ENCODE data around the gene TMPRSS4.

TMPRSS4 gene, protein sequence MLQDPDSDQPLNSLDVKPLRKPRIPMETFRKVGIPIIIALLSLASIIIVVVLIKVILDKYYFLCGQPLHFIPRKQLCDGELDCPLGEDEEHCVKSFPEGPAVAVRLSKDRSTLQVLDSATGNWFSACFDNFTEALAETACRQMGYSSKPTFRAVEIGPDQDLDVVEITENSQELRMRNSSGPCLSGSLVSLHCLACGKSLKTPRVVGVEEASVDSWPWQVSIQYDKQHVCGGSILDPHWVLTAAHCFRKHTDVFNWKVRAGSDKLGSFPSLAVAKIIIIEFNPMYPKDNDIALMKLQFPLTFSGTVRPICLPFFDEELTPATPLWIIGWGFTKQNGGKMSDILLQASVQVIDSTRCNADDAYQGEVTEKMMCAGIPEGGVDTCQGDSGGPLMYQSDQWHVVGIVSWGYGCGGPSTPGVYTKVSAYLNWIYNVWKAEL

DNA sequence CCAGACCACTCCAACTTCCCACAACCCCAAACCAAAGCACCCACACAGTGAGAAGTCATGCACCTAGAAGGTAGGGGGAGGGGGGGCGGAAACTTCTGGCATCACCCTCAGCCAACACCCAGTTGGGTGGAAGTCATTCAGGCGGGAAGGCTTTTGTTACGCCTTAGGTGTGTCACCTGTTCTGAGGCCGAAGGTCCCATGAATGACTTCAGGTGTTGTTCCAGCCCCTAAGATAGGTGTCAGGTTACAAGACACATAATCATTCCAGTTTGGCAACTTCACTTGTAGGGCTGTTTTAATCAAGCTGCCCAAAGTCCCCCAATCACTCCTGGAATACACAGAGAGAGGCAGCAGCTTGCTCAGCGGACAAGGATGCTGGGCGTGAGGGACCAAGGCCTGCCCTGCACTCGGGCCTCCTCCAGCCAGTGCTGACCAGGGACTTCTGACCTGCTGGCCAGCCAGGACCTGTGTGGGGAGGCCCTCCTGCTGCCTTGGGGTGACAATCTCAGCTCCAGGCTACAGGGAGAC is at the start of gene TMPRSS4:
TSS of gene TMPRSS4 (plus strand) at position 325 of the 528 bp plus-strand sequence. CDS start 225 bp downstream, outside the sequence.
- no peak for DNase-seq

DNA sequence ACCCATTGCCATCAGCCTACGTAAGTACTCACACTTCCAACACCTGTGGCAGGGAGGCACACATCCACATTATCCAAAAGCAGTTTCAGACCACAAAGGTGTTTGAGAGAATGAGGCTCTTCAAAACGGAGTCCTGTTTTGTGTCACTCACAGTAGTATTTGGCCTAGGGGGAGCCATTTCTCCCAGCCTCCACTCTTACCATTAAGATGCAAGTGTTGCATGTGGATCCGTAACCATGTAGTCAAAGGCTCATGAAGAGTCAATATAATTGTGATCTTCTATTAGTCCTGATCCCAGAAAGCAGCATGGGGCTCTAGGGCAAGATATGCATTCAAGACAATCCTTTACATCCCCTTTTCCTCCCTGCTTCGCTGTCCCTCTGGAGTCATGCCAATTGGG is 49.2 kb upstream of the TMPRSS4 start:
- no peak for DNase-seq

DNA sequence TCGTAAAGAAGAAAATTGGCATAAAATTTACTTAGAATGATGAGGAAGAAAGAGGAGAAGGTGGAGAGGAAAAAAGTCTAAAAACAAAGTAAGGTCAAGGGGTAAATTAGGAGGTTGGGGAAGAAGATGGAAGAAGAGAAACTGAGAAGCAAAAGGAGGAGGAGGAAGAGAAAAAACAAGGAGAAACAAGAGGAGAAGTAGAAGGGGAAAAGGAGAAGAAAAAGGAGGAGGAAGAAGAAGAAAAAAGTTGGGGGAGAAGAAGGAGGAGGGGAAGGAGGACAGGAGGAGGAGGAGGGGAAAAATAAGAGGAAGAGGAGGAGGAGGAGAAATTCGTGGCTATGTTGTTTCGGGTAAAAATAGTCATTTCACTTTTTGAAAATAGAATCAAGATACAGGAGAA is 48.3 kb upstream of the TMPRSS4 start:
- DNase-seq = no peak

DNA sequence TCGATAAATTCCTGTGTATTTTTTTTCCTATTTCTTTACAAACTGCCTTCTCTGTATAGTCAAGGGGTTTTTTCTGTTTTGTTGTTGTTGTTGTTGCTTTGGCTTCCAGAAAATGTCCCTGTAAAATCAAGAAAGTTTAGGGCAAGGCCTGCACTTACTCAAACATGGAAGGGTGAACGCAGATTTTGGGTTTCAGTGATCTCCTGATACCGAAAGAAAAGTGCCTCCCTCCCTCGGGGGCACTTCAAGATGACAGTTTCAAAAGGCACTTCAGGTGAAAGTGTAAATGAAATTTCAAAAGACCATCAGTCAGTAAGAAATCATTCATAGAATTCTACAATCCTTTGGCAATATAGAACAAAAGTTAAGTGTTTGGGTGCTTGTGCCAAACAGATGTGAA is 43.4 kb upstream of the TMPRSS4 start:
- DNase-seq = no peak

DNA sequence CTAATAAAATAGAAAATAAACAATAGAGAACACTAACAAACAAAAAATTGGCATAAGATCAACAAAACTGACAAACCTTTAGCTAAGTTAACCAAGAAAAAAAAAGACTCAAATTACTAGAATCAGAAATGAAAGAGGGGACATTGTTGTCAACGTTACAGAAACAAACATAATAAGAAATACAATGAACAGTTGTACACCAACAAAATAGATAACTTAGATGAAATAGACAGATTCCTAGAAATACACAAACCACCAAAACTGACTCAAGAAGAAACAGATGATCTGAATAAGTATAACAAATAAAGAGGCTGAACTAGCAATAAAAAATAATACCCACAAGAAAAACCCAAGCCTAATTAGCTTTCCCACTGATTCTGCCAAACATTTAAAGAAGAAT is 34.7 kb upstream of the TMPRSS4 start:
- peak; percentile 21 for DNase-seq

DNA sequence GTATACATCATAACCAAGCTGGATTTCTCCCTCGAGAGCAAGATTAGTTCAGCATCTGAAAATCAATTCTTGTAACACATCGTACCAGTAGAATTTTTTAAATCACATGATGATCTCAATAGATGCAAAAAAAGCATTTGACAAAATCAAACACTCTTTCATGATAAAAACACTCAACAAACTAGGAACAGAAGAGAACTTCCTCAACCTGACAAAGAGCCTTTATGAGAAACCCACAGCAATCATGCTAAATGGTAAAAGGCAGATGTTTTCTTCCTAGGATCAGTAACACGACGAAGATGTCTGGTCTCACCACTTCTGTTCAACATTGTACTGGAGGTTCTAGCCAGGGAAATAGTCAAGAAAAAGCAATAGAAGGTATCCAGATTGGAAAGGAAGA is 34.1 kb upstream of the TMPRSS4 start:
- DNase-seq = no peak

DNA sequence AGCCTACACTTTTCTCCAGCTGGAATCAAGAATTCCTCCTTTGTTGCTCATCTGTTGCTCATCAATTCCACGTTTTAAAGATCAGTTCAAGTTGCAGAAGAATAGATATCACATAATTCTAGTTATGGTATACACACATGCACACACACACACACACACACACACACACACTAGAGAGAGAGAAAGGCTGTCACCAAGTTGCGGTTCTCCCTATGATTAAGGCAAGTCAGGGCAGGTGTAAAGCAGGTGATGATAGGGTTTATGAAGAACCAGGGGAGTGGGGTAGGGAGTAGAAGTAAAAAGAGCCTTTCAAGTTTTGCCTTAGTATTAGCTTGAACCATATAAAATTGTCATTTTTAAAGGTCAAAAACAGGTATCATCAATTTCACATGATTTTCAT is 31.7 kb upstream of the TMPRSS4 start:
- DNase-seq = peak; percentile 40

DNA sequence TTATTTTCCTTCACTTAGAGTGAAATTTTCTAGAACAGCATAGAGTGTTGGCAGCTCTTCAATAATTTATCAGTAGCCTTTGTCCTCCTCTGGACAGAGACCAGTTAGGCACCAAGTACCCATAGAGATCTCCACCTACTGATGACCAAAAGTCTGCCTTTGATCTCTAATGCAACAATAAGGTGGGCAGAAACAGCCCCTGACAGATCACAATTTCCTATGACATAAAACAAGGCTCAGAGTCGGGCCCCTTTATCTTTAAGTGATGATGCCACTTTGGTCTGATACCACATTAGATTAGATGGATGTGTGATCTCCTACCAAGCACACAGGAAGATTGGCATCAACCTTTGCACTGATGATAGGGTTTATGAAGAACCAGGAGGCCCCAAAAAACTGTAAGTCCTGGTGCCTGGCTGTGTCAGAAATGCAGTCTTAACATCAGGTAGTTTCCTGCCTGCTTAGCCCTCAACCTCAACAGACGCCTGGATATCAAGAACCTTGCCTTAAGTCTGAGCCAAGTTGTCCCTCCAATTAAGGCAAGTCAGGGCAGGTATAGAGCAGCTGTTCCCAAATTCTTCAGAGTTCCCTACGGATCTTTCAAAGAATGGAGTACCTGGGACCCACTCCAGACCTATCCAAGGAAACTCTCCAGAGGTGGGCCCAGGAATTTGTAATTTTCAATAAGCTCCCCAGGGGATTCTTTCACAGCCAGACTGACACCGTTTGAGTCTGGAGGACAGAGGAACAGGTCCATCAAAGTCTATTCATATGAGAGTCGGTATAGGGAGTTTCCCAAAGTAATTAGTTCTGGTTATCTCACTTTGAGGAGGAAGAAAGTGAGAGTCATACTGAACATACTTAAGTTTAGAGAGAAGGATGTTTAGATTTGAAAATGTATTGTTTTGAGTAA is 30.6 kb upstream of the TMPRSS4 start:
- peak; percentile 72 for DNase-seq

DNA sequence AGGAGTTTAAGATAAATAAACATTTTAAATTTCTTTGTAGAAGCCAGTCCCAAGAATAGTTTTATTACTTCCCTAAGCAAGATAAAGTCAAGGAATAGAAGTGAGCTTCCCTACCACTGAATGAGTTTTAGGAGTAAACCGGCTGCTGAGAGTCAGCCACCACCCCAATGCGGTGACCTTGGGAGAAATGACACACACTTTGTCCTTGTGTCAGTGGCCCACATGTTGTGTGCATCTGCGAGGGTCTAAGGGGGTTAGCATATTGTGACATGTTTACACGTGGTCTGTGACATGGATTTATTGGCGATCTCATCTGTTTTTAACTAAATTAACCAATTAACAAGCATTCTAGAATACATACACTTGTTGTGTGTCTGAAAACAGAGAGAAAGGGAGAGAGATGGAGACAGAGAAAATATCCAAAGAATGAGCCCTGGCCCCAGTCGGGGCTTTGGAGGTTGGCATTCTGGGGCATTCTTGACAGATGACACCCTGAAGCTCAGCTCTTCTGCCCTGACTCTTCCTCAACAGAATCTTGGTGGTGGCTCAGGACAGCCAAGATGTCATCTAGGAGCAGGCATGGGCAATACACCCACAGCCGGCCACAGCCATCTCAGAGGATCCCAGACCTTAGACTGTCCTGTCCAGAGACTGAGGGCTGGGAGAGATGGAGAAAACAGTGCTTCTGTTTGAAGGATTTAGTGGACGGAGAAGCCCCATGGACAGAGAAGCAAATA is 29.7 kb upstream of the TMPRSS4 start:
- DNase-seq = no peak

DNA sequence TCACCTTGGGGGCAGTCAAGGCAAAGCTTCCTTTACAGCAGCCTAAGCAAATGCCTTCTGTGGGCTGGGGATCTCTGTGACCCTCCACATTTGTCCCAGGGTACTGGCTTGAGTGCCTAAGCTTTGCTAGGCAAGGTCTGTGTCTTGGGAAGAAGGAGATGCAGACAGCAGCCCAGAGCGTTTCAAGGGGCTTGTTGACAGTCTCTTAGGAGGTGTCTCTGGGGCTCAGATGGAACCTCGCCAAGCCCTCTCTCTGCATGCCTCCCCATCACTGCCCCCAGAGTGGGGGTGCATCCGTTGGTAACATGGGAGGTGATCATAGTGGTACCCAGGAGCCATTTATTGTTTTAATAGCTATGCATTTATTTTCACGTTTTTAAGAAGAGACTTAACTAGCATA is 29.1 kb upstream of the TMPRSS4 start:
- no peak for DNase-seq

DNA sequence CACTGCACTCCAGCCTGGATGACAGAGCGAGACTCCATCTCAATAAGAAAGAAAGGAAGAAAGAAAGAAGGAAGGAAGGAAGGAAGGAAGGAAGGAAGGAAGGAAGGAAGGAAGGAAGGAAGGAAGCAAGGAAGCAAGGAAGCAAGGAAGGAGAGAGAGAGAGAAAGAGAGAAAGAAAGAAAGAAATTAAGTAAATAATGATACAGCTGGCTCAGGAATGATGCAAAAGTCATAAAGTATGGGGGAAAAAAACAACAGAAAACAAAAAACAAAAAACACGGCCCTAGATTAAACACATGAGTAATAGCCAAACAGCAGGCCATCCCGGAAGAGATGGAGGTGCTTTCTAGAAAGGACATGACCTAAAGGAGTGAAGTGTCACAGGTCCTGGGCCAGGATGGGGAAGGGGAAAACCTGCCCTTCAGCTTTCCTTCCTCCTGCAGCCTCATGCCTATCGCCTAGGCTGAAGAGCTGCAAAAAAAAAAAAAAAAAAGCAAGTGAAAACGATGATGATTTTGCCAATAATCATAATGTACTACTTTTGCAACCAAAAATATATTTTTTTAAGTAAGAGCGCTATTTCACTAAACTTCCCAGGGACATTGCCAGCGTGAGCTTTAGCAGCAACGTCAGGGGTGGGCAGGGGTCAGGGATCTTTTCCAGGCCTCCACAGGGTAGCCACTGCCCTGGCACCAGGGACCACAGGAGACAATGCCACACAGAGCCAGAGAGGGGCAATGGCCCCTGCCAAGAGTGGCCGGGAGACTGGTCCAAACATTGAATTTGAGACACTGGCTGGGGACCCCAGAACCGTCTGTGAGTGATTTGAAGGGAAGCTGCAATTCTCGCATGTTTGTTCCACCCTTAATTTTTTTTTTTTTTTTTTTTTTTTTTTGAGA is 28.2 kb upstream of the TMPRSS4 start:
- DNase-seq = peak; percentile 23

DNA sequence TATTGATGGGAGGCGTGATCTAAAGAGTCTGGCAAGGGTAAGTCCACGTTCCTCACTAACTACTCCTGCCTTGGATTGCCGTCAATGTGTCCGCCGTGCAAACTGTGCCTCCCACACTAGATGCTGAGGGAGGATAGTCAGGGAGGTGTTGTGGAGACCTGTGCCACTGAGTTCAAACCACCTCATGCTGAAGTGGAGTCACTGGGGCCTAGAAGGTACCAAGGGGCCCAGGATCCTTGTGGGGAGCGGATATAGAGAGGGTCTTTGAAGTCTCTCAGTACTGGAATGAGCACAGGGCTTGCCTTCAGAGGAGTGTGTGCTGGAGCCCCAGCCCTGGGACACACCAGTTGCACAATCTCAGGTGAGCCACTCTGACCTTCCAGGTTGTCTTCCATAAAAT is 27.1 kb upstream of the TMPRSS4 start:
- no peak for DNase-seq

DNA sequence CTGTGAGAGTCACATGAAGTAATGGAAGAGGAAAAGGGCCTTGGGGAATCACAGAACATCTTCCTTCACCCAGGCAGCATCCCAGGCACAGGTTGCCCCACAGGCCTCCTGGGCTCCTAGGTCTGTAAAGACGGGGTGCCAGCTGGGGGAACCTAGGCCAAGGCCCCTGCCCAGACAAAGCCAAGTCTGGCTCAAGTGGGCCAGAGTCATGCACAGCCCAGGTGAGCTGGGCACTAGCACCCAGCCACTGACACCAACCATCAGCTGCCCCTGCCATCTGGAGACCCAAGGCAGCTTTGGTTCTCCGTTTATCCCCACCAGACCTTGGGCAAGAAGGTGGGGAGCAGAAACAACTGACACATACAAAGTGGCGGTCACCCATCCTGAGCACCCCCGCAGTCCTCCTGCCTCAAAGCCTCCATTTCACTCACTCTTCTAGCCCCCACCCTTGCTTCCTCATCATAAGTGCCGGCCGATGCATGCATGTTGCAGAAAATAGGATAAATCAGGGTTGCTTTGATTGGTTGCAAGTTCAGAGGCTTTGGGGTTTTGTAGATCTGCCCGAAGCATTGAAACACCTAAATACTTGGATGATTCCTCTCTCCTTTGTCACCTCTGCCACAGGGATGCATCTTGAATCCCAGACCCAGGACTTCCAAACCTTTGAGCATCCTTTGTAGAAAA is 26.5 kb upstream of the TMPRSS4 start:
- no peak for DNase-seq

DNA sequence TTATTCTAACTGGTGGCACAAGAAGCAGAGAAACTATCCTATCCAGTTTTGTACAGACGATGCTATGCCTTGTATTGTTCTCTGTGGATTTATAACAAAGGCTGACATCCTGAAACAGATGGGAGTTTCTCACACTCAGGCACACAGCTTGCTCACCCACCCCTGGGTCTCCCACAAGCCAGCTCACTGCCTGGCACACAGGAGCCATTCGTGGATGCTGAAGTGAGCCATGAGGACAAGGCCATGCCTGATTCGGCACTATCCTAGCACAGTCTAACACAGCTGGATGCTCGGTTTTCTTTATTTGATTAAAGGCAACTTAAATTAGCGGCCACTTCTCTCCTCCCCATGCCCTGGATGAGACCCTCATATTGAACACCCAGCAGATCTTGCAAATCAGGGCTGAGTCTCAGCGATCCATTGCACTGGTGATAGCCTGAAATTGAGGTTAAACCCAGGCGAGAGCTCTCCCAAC is 25.7 kb upstream of the TMPRSS4 start:
- no peak for DNase-seq

DNA sequence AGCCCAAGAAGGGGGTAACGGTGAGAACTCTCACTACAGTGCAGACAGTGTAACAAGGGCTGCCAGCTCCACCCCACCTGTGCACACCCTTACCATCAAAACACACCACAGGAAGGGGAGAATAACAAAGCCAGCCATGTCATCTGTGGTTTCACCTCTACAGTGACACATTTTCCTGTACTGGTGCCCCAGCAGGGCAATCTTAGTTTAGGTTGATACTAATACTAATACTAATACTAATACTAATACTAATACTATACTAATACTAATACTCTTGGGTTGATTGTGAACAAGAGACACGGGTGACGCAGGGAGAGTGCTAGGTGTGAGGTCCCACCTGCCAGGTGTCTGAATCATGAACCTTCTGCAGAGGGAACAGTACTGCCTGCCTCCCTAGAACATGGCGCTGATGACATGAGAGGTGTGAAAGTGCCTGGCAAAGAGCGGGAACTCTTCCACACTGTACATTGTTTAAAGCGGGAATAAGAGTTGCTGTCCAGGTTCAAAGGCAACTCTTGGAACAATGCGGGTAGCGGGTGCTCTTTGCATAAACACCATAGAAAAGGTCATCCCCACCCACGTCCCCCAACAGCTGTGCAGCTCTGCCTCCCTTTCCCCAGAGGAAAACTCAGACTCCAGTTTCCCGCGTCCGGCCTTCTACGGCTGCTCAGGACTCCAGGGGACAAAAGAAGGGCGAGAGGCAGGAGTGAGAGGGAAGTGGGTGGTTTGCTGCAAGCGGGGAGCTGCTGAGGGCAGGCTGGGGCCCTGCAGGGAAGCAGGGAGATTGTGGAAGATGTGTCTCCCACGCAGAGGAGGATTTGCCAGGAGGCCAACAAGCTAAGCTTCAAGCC is 25.0 kb upstream of the TMPRSS4 start:
- DNase-seq = peak; percentile 86

DNA sequence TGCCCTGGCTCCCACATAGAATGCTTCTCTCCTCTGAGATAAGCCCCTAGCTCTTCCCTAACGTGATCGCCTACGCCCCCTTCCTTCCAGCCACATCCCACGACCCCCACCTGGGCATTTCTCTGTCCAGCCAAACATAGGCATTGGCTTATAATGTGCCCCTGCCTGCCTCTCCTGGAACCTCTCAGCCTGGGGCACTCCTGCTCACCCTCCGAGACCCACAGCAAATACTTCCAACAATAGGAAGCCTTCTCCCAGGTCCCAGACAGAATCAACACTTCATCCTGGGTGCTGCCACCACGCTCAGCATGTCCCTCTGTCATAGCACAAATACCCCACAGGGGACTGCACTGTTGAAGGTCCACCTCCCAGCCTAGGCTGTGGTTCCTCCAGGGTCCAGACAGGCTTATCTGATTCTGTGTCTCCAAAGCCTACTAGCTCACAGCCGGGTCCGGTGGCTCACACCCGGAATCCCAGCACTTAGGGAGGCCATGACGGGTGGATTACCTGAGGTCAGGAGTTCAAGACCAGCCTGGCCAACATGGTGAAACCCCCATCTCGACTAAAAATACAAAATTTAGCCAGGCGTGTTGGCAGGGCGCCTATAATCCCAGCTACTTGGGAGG is 24.2 kb upstream of the TMPRSS4 start:
- no peak for DNase-seq

DNA sequence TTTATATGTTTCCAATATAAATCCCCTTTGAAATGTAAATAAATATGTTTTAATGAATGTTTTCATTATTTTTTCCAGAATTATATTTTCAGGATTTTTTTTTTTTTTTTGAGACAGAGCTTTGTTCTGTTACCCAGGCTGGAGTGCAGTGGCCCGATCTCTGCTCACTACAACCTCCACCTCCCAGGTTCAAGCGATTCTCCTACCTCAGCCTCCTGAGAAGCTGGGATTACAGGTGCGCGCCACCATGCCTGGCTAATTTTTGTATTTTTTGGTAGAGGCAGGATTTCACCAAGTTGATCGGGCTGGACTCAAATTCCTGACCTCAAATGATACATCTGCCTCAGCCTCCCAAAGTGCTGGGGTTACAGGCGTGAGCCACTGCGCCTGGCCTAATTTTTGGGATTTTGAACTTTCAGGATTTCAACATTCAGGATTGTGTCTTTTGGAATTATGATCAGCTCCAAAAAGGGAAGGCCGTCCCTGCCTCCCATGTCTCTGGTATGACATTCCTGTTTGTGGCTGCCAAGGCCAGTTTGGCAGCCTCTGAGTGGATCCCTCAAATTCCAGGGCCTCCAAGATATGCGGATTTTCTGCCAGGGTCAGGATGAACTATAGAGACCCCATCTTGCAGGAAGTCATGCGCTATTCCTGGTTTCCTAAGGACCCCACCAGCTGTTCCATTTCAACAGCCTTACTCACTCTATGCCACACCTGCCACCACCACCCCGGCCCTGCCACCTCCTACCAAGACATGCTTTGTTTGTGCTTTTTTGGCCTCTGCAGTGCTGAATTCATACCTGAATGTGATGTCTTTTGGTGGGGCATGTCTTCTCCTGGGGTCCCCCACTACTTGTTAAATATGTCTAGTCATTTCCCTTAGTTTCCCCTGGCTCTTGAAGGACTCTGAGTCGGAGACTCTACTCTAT is 21.9 kb upstream of the TMPRSS4 start:
- no peak for DNase-seq

DNA sequence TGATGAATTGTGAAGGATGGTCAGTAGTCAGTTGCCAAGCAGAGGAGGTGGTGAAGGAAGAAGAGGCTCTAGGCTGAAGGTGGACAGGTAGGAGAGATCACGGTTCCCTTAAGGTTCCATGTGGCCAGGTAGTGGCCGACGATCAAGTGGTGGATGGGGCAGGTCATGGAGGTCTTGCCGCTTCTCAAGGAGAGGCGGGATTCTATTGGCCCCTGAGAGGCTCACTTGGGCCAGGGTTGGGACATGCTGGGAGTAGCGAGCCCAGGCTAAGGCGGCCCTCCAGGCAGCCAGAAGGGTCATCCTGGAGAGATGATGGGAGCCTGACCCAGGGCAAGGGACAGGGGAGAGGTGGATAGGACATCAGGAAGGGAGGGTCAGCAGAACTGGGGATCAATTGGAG is 20.9 kb upstream of the TMPRSS4 start:
- no peak for DNase-seq

Data from CD4-positive, alpha-beta T cell treated with Interleukin-21 for 1 hour (primary cell).